Activated gamma-delta T cell treated with Interleukin-2 at 50 U/mL for 16 hours (primary cell): Measurements from ENCODE around the gene RPS3.
A peak's percentile ranks its signal among the peaks of the same experiment; 100 is the strongest.
"Not testable (repeated sequence)": the region's sequence is repeated elsewhere in the genome, so short reads cannot be mapped to it uniquely, and the experiment has no call there.

Source experiments
- DNase-seq: peaks from one replicate; pipeline ENCODE4 v3.0.0-alpha.2; 2020

The RPS3 gene

GRCh38 chr11:75380716-75381420 is 18.4 kb upstream of the RPS3 start:
- no peak for DNase-seq

GRCh38 chr11:75383246-75383645 is 16.1 kb upstream of the RPS3 start:
- DNase-seq = peak; percentile 56

GRCh38 chr11:75384438-75385080 is 14.8 kb upstream of the RPS3 start:
- DNase-seq = peak; percentile 74

GRCh38 chr11:75386942-75387630 is 12.2 kb upstream of the RPS3 start:
- DNase-seq = no peak

GRCh38 chr11:75387736-75388294 is 11.5 kb upstream of the RPS3 start:
- no peak for DNase-seq

- peak; percentile 62 for DNase-seq
These were observed 10.7 kb upstream of the RPS3 start for GRCh38 chr11:75388386-75389275.

GRCh38 chr11:75389276-75389605 is 10.1 kb upstream of the RPS3 start:
- DNase-seq = no peak

GRCh38 chr11:75389925-75390324 is 9.4 kb upstream of the RPS3 start:
- DNase-seq = no peak

GRCh38 chr11:75394085-75394840 is 5.1 kb upstream of the RPS3 start:
- no peak for DNase-seq

GRCh38 chr11:75398906-75399305 is 412 bp upstream of the RPS3 start:
- DNase-seq = no peak

- no peak for DNase-seq
These were observed 988 bp downstream of the RPS3 start for GRCh38 chr11:75400146-75400865.

- no peak for DNase-seq
These were observed 2.9 kb downstream of the RPS3 start for GRCh38 chr11:75402002-75402773.

- DNase-seq = no peak
These were observed 3.7 kb downstream of the RPS3 start for GRCh38 chr11:75403037-75403436.

GRCh38 chr11:75403983-75404658 is 4.8 kb downstream of the RPS3 start:
- DNase-seq = no peak

- DNase-seq = no peak
These were observed 7.0 kb downstream of the RPS3 start for GRCh38 chr11:75406338-75406777.

GRCh38 chr11:75408957-75409219 is 9.6 kb downstream of the RPS3 start:
- no peak for DNase-seq

- DNase-seq = not testable (repeated sequence)
These were observed 10.7 kb downstream of the RPS3 start for GRCh38 chr11:75409971-75410370.

GRCh38 chr11:75413146-75413545 is 13.8 kb downstream of the RPS3 start:
- DNase-seq = not testable (repeated sequence)

GRCh38 chr11:75413864-75414263 is 14.5 kb downstream of the RPS3 start:
- no peak for DNase-seq
